GM12878 (cell line): Measurements from ENCODE around the gene PNMA8C. TPM values are rescaled to one million over a fixed set of nuclear protein-coding genes. Genes with fewer than 3 reads are reported as not detected.
A peak's percentile ranks its signal among the peaks of the same experiment; 100 is the strongest.

Experiments used
- ATAC-seq: fragments of 200-7000 bp; cut with Tn5 transposase; 3 replicates; pipeline ENCODE4 v1.9.1; 2020; ENCODE audit warnings: mild to moderate bottlenecking, moderate library complexity
- BruUV-seq: library from RNA; stranded (reverse); fragments of 400-500 nt; replicated peaks from 2 replicates; lab custom pipeline; 2021; lab: Mats Ljungman, UMichigan
- CTCF ChIA-PET: fragments of 300-600 bp; sonication (Branson Sonifier 250); formaldehyde crosslinking; extraction: SDS; loops from one replicate; lab custom pipeline; 2021; ENCODE audit warnings: inconsistent platforms; lab: Yijun Ruan, JAX
- POLR2A ChIA-PET: fragments of 350-600 bp; formaldehyde crosslinking; extraction: SDS; loops from one replicate; lab custom pipeline; 2021; ENCODE audit warnings: inconsistent platforms; lab: Charles Lee
- RAD21 ChIA-PET: fragments of 300-600 bp; sonication (Branson Sonifier 250); formaldehyde crosslinking; loops from one replicate; lab custom pipeline; 2023; ENCODE audit warnings: antibody characterized with exemption; ENCODE audit not compliant: unreplicated experiment; lab: Charles Lee
- SMC1A ChIA-PET: fragments of 300-600 bp; sonication (Branson Sonifier 250); formaldehyde crosslinking; loops from one replicate; lab custom pipeline; 2023; ENCODE audit not compliant: unreplicated experiment, uncharacterized antibody; lab: Charles Lee
- DNase-seq: peaks from one replicate; pipeline ENCODE4 v3.0.0-alpha.2; 2011; ENCODE audit warnings: low read depth, low spot score
- FAIRE-seq: peaks from 3 replicates; lab custom pipeline; 2011; peaks lifted over from hg19 to GRCh38; lab: Jason Lieb, UNC
- H2AFZ ChIP-seq: 2 replicates; pipeline ENCODE4 v1.6.0; 2011; ENCODE audit warnings: low read depth, low read length, control low read depth; ENCODE audit not compliant: control insufficient read depth
- H3K27ac ChIP-seq: 2 replicates; pipeline ENCODE4 v1.5.1; 2011; ENCODE audit warnings: control low read depth; ENCODE audit not compliant: control insufficient read depth, insufficient read depth
- H3K27me3 ChIP-seq, 2 experiments: replicated peaks in 1 of 2; 2 replicates each; pipeline versions ENCODE4 v1.6.0 to v1.6.1; 2011; ENCODE audit warnings: low read length in 1 of 2; ENCODE audit not compliant: control insufficient read depth in 2 of 2, insufficient read depth in 2 of 2
- H3K36me3 ChIP-seq, 2 experiments: 2 replicates each; pipeline ENCODE4 v1.5.1; 2011; ENCODE audit warnings: low read length in 1 of 2; ENCODE audit not compliant: control insufficient read depth in 2 of 2, insufficient read depth in 2 of 2
- H3K4me1 ChIP-seq: 2 replicates; pipeline ENCODE4 v1.6.1; 2011; ENCODE audit warnings: mild to moderate bottlenecking, low read length, moderate library complexity, mixed read lengths; ENCODE audit not compliant: control insufficient read depth, insufficient read depth
- H3K4me2 ChIP-seq: 2 replicates; pipeline ENCODE4 v1.6.0; 2011; ENCODE audit warnings: control low read depth; ENCODE audit not compliant: control insufficient read depth, insufficient read depth
- H3K4me3 ChIP-seq: fragments of 200-600 bp; sonication (generic); 2 replicates; pipeline ENCODE4 v1.5.1; 2016
- H3K79me2 ChIP-seq: 2 replicates; pipeline ENCODE4 v1.6.0; 2011; ENCODE audit warnings: low read length; ENCODE audit not compliant: control insufficient read depth, insufficient read depth
- H3K9ac ChIP-seq: 2 replicates; pipeline ENCODE4 v1.8.0; 2011; ENCODE audit warnings: low read length, control low read depth, mixed read lengths; ENCODE audit not compliant: control insufficient read depth, insufficient read depth
- H3K9me3 ChIP-seq: replicated peaks from 3 replicates; pipeline ENCODE4 v1.5.1; 2011; ENCODE audit warnings: mild to moderate bottlenecking, low read length; ENCODE audit not compliant: control insufficient read depth, insufficient read depth
- H4K20me1 ChIP-seq: 2 replicates; pipeline ENCODE4 v1.6.0; 2011; ENCODE audit not compliant: control insufficient read depth, insufficient read depth
- ATF2 ChIP-seq: IDR thresholded peaks from 2 replicates; pipeline ENCODE4 v1.6.1; 2012; ENCODE audit warnings: low read length, inconsistent platforms
- E2F4 ChIP-seq: IDR thresholded peaks from 2 replicates; pipeline ENCODE4 v1.6.1; 2012; ENCODE audit warnings: low read depth, low read length, improper control_type of control experiment
- MAX ChIP-seq: IDR thresholded peaks from 2 replicates; pipeline ENCODE4 v1.6.1; 2012; ENCODE audit warnings: low read depth, low read length, improper control_type of control experiment
- MEF2A ChIP-seq: IDR thresholded peaks from 2 replicates; pipeline ENCODE4 v1.6.1; 2011; ENCODE audit warnings: low read depth, mild to moderate bottlenecking, low read length, moderate library complexity; ENCODE audit not compliant: insufficient read depth
- NFIC ChIP-seq: IDR thresholded peaks from 2 replicates; pipeline ENCODE4 v1.6.1; 2012; ENCODE audit warnings: low read depth, mild to moderate bottlenecking, inconsistent platforms, low read length, moderate library complexity
- NRF1 ChIP-seq: conservative IDR thresholded peaks from 2 replicates; pipeline ENCODE4 v1.6.1; 2011; ENCODE audit warnings: mild to moderate bottlenecking, low read depth, low read length, improper control_type of control experiment
- PAX5 ChIP-seq: IDR thresholded peaks from 2 replicates; pipeline ENCODE4 v1.6.1; 2011; ENCODE audit warnings: low read depth, low read length, borderline replicate concordance
- REST ChIP-seq: IDR thresholded peaks from 2 replicates; pipeline ENCODE4 v1.6.1; 2012; ENCODE audit warnings: mild to moderate bottlenecking, low read depth, low read length
- RUNX3 ChIP-seq: IDR thresholded peaks from 2 replicates; pipeline ENCODE4 v1.6.1; 2012; ENCODE audit warnings: low read length, inconsistent platforms
- SIX5 ChIP-seq: IDR thresholded peaks from 2 replicates; pipeline ENCODE4 v1.6.1; 2011; ENCODE audit warnings: mild to moderate bottlenecking, low read depth, low read length, moderate library complexity; ENCODE audit not compliant: severe bottlenecking
- SKIL ChIP-seq: fragments of 450-650 bp; IDR thresholded peaks from 2 replicates; pipeline ENCODE4 v1.6.1; 2017; ENCODE audit warnings: mild to moderate bottlenecking, low read depth, inconsistent platforms; ENCODE audit not compliant: poor library complexity, severe bottlenecking
- TCF12 ChIP-seq: IDR thresholded peaks from 2 replicates; pipeline ENCODE4 v1.6.1; 2011; ENCODE audit warnings: low read depth, mild to moderate bottlenecking, low read length
- TCF3 ChIP-seq: IDR thresholded peaks from 2 replicates; pipeline ENCODE4 v1.6.1; 2012; ENCODE audit warnings: low read depth, mild to moderate bottlenecking, low read length, borderline replicate concordance; ENCODE audit not compliant: insufficient read depth
- TCF7 ChIP-seq: IDR thresholded peaks from 2 replicates; pipeline ENCODE4 v1.6.1; 2014; ENCODE audit warnings: antibody characterized with exemption, borderline replicate concordance
- WGBS: methylation state at CpG from one replicate; pipeline ENCODE4 v1.1.6; 2016; ENCODE audit warnings: low lambda C conversion rate; ENCODE audit not compliant: insufficient replicate concordance, insufficient coverage; ENCODE audit errors: missing lambda C conversion rate; 5-methylcytosine and 5-hydroxymethylcytosine counted together
- in situ Hi-C: fragments of 300-500 bp; cut with MboI; formaldehyde crosslinking; loops from 9 replicates; pipeline ENCODE4 v1.14.3; 2018; ENCODE audit warnings: mixed read lengths
- intact Hi-C: fragments of 100-400 bp; cut with micrococcal nuclease; formaldehyde crosslinking; loops from one replicate; pipeline ENCODE4 v1.14.2; 2022; ENCODE audit not compliant: unreplicated experiment
- polyA plus RNA-seq, 11 experiments: library from polyadenylated mRNA; depleted of rRNA in 4 of 11; unstranded in 6 of 11; stranded (reverse) in 5 of 11; fragments of >200 nt; fragmentation: Nextera tagmentation in 4 of 11; fragmentation: Illumina TruSeq in 1 of 11; extraction: Ambion mirVana in 4 of 11; extraction: Trizol in 1 of 11; gene quantifications; 1 replicate in 1 of 11; 2 replicates in 10 of 11; pipeline versions ENCODE4 v1.2.1 to v1.2.3, GENCODE V29; 2011 to 2016; ENCODE audit warnings: inconsistent platforms in 2 of 11, missing spikeins in 2 of 11, low read depth in 1 of 11
- total RNA-seq, 4 experiments: library from RNA; depleted of rRNA in 3 of 4; stranded (reverse); fragments of >200 nt in 3 of 4; fragmentation: Illumina TruSeq in 1 of 4; extraction: Trizol in 1 of 4; gene quantifications; 2 replicates each; pipeline versions ENCODE4 v1.2.1 to v1.2.3, GENCODE V29; 2013 to 2021

Gene PNMA8C
- total and polyA plus RNA-seq, 10 of the 15 experiments (the other 5 are each of a cell fraction or from before 2014, with no cell fraction given) = not detected

- in situ Hi-C loops = no loop called here
- peak; percentile 92 for FAIRE-seq
- no peaks in the 10 kb centered on the region for H3K9me3 ChIP-seq
- no peaks in the 10 kb centered on the region for H4K20me1 ChIP-seq
- H3K4me1 ChIP-seq = peaks cover 19% of the 10 kb centered on the region
- SMC1A ChIA-PET = no interaction called here
- peak; percentile 89 for ATAC-seq
- BruUV-seq = no TSS peak
- H3K9ac ChIP-seq = no peak overlapping the region
- peaks cover 3 to 12% of the 10 kb centered on the region in 2 experiments for H3K27me3 ChIP-seq
- no peak overlapping the region for H3K27ac ChIP-seq
- intact Hi-C loops = no loop called here
- H3K79me2 ChIP-seq = no peaks in the 10 kb centered on the region
- H2AFZ ChIP-seq = no peak overlapping the region; the same call in 1 of the 2 replicates
- CTCF ChIA-PET = no interaction called here
- H3K36me3 ChIP-seq = no peaks in the 10 kb centered on the region
- 2% methylated on average over 15 of the region's 15 CpGs for WGBS
- peak overlapping the region; percentile 8; the same call in 1 of the 2 replicates for H3K4me3 ChIP-seq
- DNase-seq = peak; percentile 55
- H3K4me2 ChIP-seq = peak overlapping the region; percentile 17
- RAD21 ChIA-PET = no interaction called here
- POLR2A ChIA-PET = interaction anchor here (0.6 kb wide), 1 partner anchor 10 kb away, joined by 4 read pairs; no protein-coding TSS in a partner anchor
- TF ChIP-seq TCF3 (peak; percentile 88; the same call in 1 of the 2 replicates), RUNX3 (peak; percentile 49; the same call in 1 of the 2 replicates), MAX (no peak), PAX5 (peak; percentile 39; the same call in 1 of the 2 replicates), SIX5 (peak; percentile 23), REST (peak; percentile 68), NFIC (peak; percentile 69), ATF2 (0 out of 2 replicates have a peak, but pooled peaks have one; percentile 36), SKIL (no peak), E2F4 (no peak), TCF12 (peak; percentile 90), NRF1 (no peak), TCF7 (0 out of 2 replicates have a peak, but pooled peaks have one; percentile 34), MEF2A (0 out of 2 replicates have a peak, but pooled peaks have one; percentile 23)
Measured at GRCh38 chr19:46466536-46467196, 37.9 kb upstream of the PNMA8C start.
